Lower leg skin (tissue), 4 donors: ENCODE results near the gene C2CD4A. TPM values are rescaled to one million over a fixed set of nuclear protein-coding genes. Genes with fewer than 3 reads are reported as not detected.

Experiments
- DNase-seq, 2 donors: peaks; one replicate each; pipeline ENCODE4 v3.0.0-alpha.2; 2019; ENCODE audit warnings: low spot score in 2 of 2
- H3K4me3 ChIP-seq: fragments of 200-600 bp; sonication (generic); 2 replicates; pipeline ENCODE4 v1.5.1; 2017; ENCODE audit warnings: mild to moderate bottlenecking, low read depth; ENCODE audit not compliant: poor library complexity, severe bottlenecking
- POLR2A ChIP-seq, 2 donors: fragments of 450-650 bp; IDR thresholded peaks; one replicate each; pipeline ENCODE4 v1.6.1; 2016 to 2017; ENCODE audit warnings: antibody characterized with exemption in 2 of 2, mild to moderate bottlenecking in 1 of 2, moderate library complexity in 1 of 2
- WGBS, 2 donors: methylation state at CpG; one replicate each; pipeline ENCODE4 v1.1.5; 2018; 5-methylcytosine and 5-hydroxymethylcytosine counted together
- intact Hi-C: fragments of 100-400 bp; cut with DNase I; formaldehyde crosslinking; loops from one replicate; pipeline ENCODE4 v1.15.0; 2023; ENCODE audit warnings: low total_unique reads
- total RNA-seq, 4 donors: library from RNA; depleted of rRNA; stranded (reverse); fragments of >200 nt; gene quantifications; one replicate each; pipeline ENCODE4 v1.1.0, GENCODE V29; 2016
- TF ChIP-seq, protein P1 (sequence below), 3 donors: fragments of 450-650 bp; IDR thresholded peaks; one replicate each; pipeline ENCODE4 v1.5.1; 2016; ENCODE audit warnings: antibody characterized with exemption in 3 of 3, mild to moderate bottlenecking in 3 of 3, moderate library complexity in 2 of 3

Gene C2CD4A
- total RNA-seq, 4 donors from 2014 or later, result 0.10 TPM; not detected in 2

- H3K4me3 ChIP-seq, result no peak overlapping the region
- TF ChIP-seq, protein P1, sequence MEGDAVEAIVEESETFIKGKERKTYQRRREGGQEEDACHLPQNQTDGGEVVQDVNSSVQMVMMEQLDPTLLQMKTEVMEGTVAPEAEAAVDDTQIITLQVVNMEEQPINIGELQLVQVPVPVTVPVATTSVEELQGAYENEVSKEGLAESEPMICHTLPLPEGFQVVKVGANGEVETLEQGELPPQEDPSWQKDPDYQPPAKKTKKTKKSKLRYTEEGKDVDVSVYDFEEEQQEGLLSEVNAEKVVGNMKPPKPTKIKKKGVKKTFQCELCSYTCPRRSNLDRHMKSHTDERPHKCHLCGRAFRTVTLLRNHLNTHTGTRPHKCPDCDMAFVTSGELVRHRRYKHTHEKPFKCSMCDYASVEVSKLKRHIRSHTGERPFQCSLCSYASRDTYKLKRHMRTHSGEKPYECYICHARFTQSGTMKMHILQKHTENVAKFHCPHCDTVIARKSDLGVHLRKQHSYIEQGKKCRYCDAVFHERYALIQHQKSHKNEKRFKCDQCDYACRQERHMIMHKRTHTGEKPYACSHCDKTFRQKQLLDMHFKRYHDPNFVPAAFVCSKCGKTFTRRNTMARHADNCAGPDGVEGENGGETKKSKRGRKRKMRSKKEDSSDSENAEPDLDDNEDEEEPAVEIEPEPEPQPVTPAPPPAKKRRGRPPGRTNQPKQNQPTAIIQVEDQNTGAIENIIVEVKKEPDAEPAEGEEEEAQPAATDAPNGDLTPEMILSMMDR (IDR thresholded peaks at IDR 0.05), result no peak
- no peak for TF ChIP-seq POLR2A (IDR thresholded peaks at IDR 0.05)
- DNase-seq, result no peak
- intact Hi-C loops, result no loop called here
- 84 to 87% methylated on average over 4 of the region's 4 CpGs for WGBS, 2 donors
These were observed 9.3 kb upstream of the C2CD4A start for GRCh38 chr15:62057341-62057980.

DNA sequence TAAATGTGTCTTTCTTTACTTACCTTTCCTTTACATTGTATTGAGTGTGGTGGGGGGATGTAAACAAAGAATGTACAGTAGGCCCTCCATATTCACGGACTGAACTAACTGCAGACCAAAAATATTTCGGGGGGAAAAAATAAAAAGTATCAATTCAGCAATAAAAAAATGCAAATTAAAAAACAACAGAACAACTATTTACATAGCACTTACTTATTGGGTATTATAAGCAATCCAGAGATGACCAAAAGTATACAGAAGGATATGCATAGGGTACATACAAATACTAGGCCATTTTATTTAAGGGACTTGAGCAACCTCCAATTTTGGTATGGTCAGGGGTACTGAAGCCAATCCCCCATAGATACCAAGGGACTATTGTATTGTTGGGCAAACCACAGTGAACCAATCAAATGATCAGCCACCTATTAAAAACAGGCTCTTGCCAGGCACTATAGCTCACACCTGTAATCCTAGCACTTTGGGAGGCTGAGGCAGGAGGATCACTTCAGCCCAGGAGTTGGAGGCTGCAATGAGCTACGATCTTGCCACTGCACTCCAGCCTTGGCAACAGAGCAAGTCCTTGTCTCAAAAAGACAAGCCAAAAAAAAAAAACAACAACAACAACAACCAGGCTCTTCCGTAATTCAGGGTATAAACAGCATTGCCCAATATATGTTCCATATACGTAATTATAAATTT lies 8.3 kb upstream of the C2CD4A start:
- WGBS, 2 donors, result 88% methylated on average over 5 of the region's 5 CpGs
- TF ChIP-seq, protein P1 (IDR thresholded peaks at IDR 0.05), result no peak
- no peak for TF ChIP-seq POLR2A (IDR thresholded peaks at IDR 0.05)
- intact Hi-C loops, result no loop called here
- DNase-seq, result no peak
- H3K4me3 ChIP-seq, result no peak overlapping the region

GRCh38 chr15:62059108-62059815 lies 7.5 kb upstream of the C2CD4A start:
- no peak for TF ChIP-seq POLR2A (IDR thresholded peaks at IDR 0.05)
- TF ChIP-seq, protein P1 (IDR thresholded peaks at IDR 0.05), result no peak
- DNase-seq, result no peak
- peak overlapping the region; percentile 90 for H3K4me3 ChIP-seq
- 4 to 6% methylated on average over 13 of the region's 13 CpGs for WGBS, 2 donors
- intact Hi-C loops, result no loop called here

DNA sequence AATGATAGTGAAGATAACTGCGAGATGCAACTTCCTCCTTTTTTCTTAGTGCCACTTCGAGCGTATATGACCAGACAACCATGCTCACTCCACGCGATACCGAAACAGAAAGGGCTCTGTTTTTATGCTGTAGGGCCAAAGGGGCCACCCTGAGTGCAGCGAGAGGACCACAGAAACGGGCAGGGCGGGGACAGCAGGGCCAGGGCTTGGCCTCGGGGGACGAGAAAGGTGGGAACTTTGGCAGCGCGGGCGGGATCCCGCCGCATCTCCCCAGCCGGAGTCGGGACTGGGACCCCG lies 7.0 kb upstream of the C2CD4A start:
- H3K4me3 ChIP-seq, result peak overlapping the region; percentile 90
- WGBS, 2 donors, result 0% methylated on average over 8 to 19 of the region's 19 CpGs
- intact Hi-C loops, result no loop called here
- peak in 1 of 2 donors; percentile 87 for DNase-seq
- no peak for TF ChIP-seq POLR2A (IDR thresholded peaks at IDR 0.05)
- TF ChIP-seq, protein P1 (IDR thresholded peaks at IDR 0.05), result no peak

DNA sequence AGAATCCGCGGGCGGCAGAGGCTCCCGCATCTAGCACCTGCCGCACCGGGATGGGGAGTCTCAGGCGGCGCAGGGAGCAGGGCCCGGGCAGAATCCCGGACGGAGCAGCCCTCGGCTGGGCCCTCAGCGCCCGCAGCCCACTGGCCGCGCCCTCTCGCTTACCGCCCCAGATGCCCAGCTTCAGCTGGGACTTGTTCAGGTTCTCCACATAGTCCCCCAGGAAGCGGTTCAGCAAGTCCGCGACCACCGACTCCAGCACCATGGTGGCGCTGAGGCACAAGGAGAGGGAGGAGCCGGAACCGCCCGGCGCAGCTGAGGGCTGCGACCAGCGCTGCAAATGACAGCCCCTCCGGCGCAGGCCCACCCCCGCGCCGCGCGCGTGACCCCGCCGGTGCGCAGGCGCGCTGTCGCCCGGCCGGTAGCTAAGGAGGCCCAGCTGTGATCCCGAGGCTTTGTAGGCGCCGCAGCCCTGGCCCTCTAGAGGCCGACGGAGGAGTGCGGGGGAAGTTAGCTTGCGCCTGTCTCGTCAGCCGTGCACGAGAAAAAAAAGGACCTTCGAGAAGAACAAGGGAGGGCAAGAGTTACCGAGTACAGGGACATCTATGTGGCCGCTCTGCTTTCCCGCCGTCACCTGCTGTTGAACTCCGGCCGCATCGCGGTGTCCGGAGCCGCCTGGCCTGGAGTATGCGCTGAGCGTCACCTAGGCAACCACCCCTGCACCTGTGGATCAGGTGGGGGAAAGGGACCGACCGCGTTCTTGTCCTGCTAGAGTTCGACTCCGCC lies 6.5 kb upstream of the C2CD4A start, which contains the start of gene VPS13C:
VPS13C (minus strand) TSS at position 335 of the 783 bp plus-strand sequence; CDS start at position 262, 73 bp downstream.
- peak; percentile 87 to 97 for DNase-seq
- 1 to 2% methylated on average over 30 to 55 of the region's 73 CpGs for WGBS, 2 donors
- TF ChIP-seq, protein P1 (IDR thresholded peaks at IDR 0.05), result peak in 1 of 3 donors; percentile 61
- TF ChIP-seq POLR2A (IDR thresholded peaks at IDR 0.05), result peak in 1 of 2 donors; percentile 48
- intact Hi-C loops, result no loop called here
- H3K4me3 ChIP-seq, result peak within 1 kb of the TSS; percentile 90
